Astrocyte of the cerebellum (primary cell): ENCODE results near the gene G6PD.
"Not testable (repeated sequence)": the region's sequence is repeated elsewhere in the genome, so short reads cannot be mapped to it uniquely, and the experiment has no call there.

ENCODE experiments used
- DNase-seq: peaks from one replicate; pipeline ENCODE4 v3.0.0-alpha.2; 2011; ENCODE audit warnings: low read depth
- H3K4me3 ChIP-seq: 2 replicates; pipeline ENCODE4 v1.5.1; 2011; ENCODE audit warnings: mild to moderate bottlenecking, low read depth, low read length, moderate library complexity
- CTCF ChIP-seq: IDR thresholded peaks from 2 replicates; pipeline ENCODE4 v1.5.1; 2012; ENCODE audit warnings: low read length, low read depth, moderate library complexity, mild to moderate bottlenecking; ENCODE audit errors: missing control alignments
- in situ Hi-C: cut with HindIII; loops from 2 replicates; pipeline ENCODE4 v1.10.0; 2017; ENCODE audit warnings: low sequenced_read_pairs

The G6PD gene

GRCh38 chrX:154542723-154543424 lies 3.8 kb downstream of the G6PD start:
- H3K4me3 ChIP-seq: no peak overlapping the region
- no peak for TF ChIP-seq CTCF
- in situ Hi-C loops: no loop called here
- no peak for DNase-seq

GRCh38 chrX:154541896-154542722 lies 4.5 kb downstream of the G6PD start:
- DNase-seq: peak; percentile 83
- H3K4me3 ChIP-seq: no peak overlapping the region
- TF ChIP-seq CTCF: no peak
- in situ Hi-C loops: no loop called here

GRCh38 chrX:154541589-154541895 lies 5.1 kb downstream of the G6PD start:
- no peak for TF ChIP-seq CTCF
- H3K4me3 ChIP-seq: no peak overlapping the region
- DNase-seq: no peak
- in situ Hi-C loops: no loop called here

GRCh38 chrX:154540897-154541535 lies 5.6 kb downstream of the G6PD start:
- no peak for DNase-seq
- in situ Hi-C loops: no loop called here
- no peak overlapping the region for H3K4me3 ChIP-seq
- TF ChIP-seq CTCF: no peak

- in situ Hi-C loops, DNase-seq, H3K4me3 ChIP-seq: not testable (repeated sequence)
These were observed 6.3 kb downstream of the G6PD start for GRCh38 chrX:154540365-154540764.

GRCh38 chrX:154539077-154539476 lies 7.6 kb downstream of the G6PD start:
- H3K4me3 ChIP-seq: no peak overlapping the region
- no peak for TF ChIP-seq CTCF
- in situ Hi-C loops: no loop called here
- no peak for DNase-seq

- DNase-seq: no peak
- in situ Hi-C loops: no loop called here
- TF ChIP-seq CTCF: no peak
- H3K4me3 ChIP-seq: no peak overlapping the region
These were observed 10.8 kb downstream of the G6PD start for GRCh38 chrX:154535892-154536291.
